ENCODE measurements around the gene LTBP2. TPM values are rescaled to one million over a fixed set of nuclear protein-coding genes. Genes with fewer than 3 reads are reported as not detected.

The LTBP2 gene
- total and polyA plus RNA-seq, 2 of the 8 experiments (the other 6 are each of a cell fraction or from before 2014, with no cell fraction given), result 0.48 to 0.89 TPM

GRCh38 chr14:74660863-74661262 is 48.8 kb upstream of the LTBP2 start:
- POLR2A ChIA-PET (ENCODE audit: partially characterized antibody), result no interaction called here
- DNase-seq (ENCODE audit: low read depth in 1 of 2, low spot score in 2 of 2) (no peak), FAIRE-seq (no peak)
- Histone ChIP-seq H2BK15ac (ENCODE audit: low read length) (no peak overlapping the region), H3K4me1 (replicated peaks in 1 of 4; ENCODE audit: control insufficient read depth in 3 of 4, insufficient read depth in 4 of 4, low read length in 3 of 4) (no peaks in the 10 kb centered on the region), H3K23ac (ENCODE audit: insufficient read length) (no peak overlapping the region), H3K27ac (ENCODE audit: low read depth, low read length) (no peak overlapping the region), H3K79me1 (ENCODE audit: low read depth, low read length) (no peaks in the 10 kb centered on the region), H3K4me3 (ENCODE audit: extremely low read depth in 1 of 4, insufficient read depth in 2 of 4, low read depth in 3 of 4, low read length in 4 of 4) (no peak overlapping the region), H3K9me3 (ENCODE audit: insufficient read depth in 2 of 2, low read depth in 1 of 2, low read length in 1 of 2) (no peaks in the 10 kb centered on the region), H4K8ac (ENCODE audit: extremely low read depth, insufficient read depth, low read length) (no peak overlapping the region), H3K36me3 (ENCODE audit: control insufficient read depth in 2 of 4, insufficient read depth in 4 of 4, low read length in 3 of 4) (peaks cover 7 to 38% (median 21%) of the 10 kb centered on the region in 4 experiments; a peak in 7 of 8 replicates), H2BK120ac (replicated peaks; ENCODE audit: low read depth, low read length) (no peak overlapping the region), H4K5ac (ENCODE audit: insufficient read length, low read depth, low read length) (no peak overlapping the region), H3K23me2 (ENCODE audit: low read depth, low read length) (no peaks in the 10 kb centered on the region), H3K4me2 (ENCODE audit: insufficient read depth in 1 of 2, low read depth in 2 of 2, low read length in 2 of 2) (no peak overlapping the region), H4K20me1 (replicated peaks in 1 of 2; ENCODE audit: control insufficient read depth in 1 of 2, insufficient read depth in 2 of 2, low read length in 2 of 2) (peaks cover 0 to 3% of the 10 kb centered on the region in 2 experiments), H2AFZ (ENCODE audit: low read length) (no peak overlapping the region), H2BK20ac (ENCODE audit: low read length) (no peak overlapping the region), H4K91ac (replicated peaks; ENCODE audit: insufficient read length, low read length) (no peak overlapping the region), H3K9ac (replicated peaks in 1 of 4; ENCODE audit: extremely low read depth in 1 of 4, low read depth in 3 of 4, low read length in 3 of 4) (no peak overlapping the region), H3K18ac (ENCODE audit: extremely low read depth, low read length) (no peak overlapping the region), H3K79me2 (ENCODE audit: control insufficient read depth in 1 of 2, insufficient read depth in 2 of 2, low read length in 2 of 2) (no peaks in the 10 kb centered on the region), H3K4ac (replicated peaks; ENCODE audit: insufficient read length, low read depth, low read length) (no peak overlapping the region), H3K56ac (replicated peaks; ENCODE audit: insufficient read length, low read depth, low read length) (no peak overlapping the region), H3K27me3 (replicated peaks in 1 of 4; ENCODE audit: control insufficient read depth in 3 of 4, extremely low read depth in 1 of 4, insufficient read depth in 3 of 4, low read length in 3 of 4) (no peaks in the 10 kb centered on the region), H2BK12ac (ENCODE audit: low read depth, low read length) (no peak overlapping the region), H3K14ac (ENCODE audit: insufficient read length) (no peak overlapping the region), H2AK5ac (ENCODE audit: low read depth, low read length) (no peak overlapping the region), H2BK5ac (ENCODE audit: low read depth, low read length) (no peak overlapping the region)
- CTCF ChIA-PET (ENCODE audit: partially characterized antibody), result interaction anchor here (0.7 to 1.7 kb wide), 2 partner anchors 23 to 52 kb away, joined by 3 to 8 read pairs; no protein-coding TSS in a partner anchor
- 89% methylated on average over 5 of the region's 5 CpGs; no CpG with 5 or more reads in 1 of the 2 experiments for WGBS, 2 experiments (ENCODE audit: extremely low coverage in 1 of 2, insufficient coverage in 1 of 2, insufficient read length in 1 of 2, insufficient replicate concordance in 2 of 2, low coverage in 1 of 2, low lambda C conversion rate in 2 of 2, missing lambda C conversion rate in 1 of 2)
- TF ChIP-seq POU5F1 (IDR thresholded peaks at IDR 0.05; ENCODE audit: low read depth, low read length), result no peak
- no peak for TF ChIP-seq RAD21 (IDR thresholded peaks at IDR 0.05 in 1 of 2, conservative IDR thresholded peaks at IDR 0.05 in 1 of 2; ENCODE audit: low read depth in 2 of 2, low read length in 2 of 2)
- no peak for TF ChIP-seq JUN (IDR thresholded peaks at IDR 0.05; ENCODE audit: low read depth, low read length)
- TF ChIP-seq BACH1 (IDR thresholded peaks at IDR 0.05; ENCODE audit: low read length), result no peak
- no peak for TF ChIP-seq EP300 (IDR thresholded peaks at IDR 0.05; ENCODE audit: borderline replicate concordance in 1 of 2, low read depth in 2 of 2, low read length in 2 of 2)
- no peak for TF ChIP-seq HDAC2 (IDR thresholded peaks at IDR 0.05; ENCODE audit: borderline replicate concordance in 1 of 2, low read depth in 2 of 2, low read length in 2 of 2)
- TF ChIP-seq SUZ12 (IDR thresholded peaks at IDR 0.05; ENCODE audit: low read length), result no peak
- TF ChIP-seq CBX8 (IDR thresholded peaks at IDR 0.05; ENCODE audit: borderline replicate concordance, low read depth, low read length), result no peak
- TF ChIP-seq SP1 (IDR thresholded peaks at IDR 0.05; ENCODE audit: low read depth, low read length), result no peak
- no peak for TF ChIP-seq HDAC6 (IDR thresholded peaks at IDR 0.05; ENCODE audit: low read depth, low read length)
- TF ChIP-seq ATF2 (IDR thresholded peaks at IDR 0.05; ENCODE audit: low read length), result no peak

Measured in H1 (cell line).